Prostate gland (tissue), 2 donors: ENCODE measurements around the gene CNST.

Experiments used
- POLR2A ChIP-seq: fragments of 450-650 bp; IDR thresholded peaks from one replicate; pipeline ENCODE4 v1.6.1; 2016; ENCODE audit warnings: antibody characterized with exemption, mild to moderate bottlenecking
- TF ChIP-seq, protein P1 (sequence below), 4 experiments: fragments of 200-600 bp in 2 of 4; fragments of 450-650 bp in 2 of 4; sonication (generic) in 2 of 4; IDR thresholded peaks; 1 replicate in 3 of 4; 2 replicates in 1 of 4; pipeline ENCODE4 v1.5.1; 2016 to 2019; ENCODE audit warnings: antibody characterized with exemption in 4 of 4, mild to moderate bottlenecking in 2 of 4, moderate library complexity in 2 of 4

DNA sequence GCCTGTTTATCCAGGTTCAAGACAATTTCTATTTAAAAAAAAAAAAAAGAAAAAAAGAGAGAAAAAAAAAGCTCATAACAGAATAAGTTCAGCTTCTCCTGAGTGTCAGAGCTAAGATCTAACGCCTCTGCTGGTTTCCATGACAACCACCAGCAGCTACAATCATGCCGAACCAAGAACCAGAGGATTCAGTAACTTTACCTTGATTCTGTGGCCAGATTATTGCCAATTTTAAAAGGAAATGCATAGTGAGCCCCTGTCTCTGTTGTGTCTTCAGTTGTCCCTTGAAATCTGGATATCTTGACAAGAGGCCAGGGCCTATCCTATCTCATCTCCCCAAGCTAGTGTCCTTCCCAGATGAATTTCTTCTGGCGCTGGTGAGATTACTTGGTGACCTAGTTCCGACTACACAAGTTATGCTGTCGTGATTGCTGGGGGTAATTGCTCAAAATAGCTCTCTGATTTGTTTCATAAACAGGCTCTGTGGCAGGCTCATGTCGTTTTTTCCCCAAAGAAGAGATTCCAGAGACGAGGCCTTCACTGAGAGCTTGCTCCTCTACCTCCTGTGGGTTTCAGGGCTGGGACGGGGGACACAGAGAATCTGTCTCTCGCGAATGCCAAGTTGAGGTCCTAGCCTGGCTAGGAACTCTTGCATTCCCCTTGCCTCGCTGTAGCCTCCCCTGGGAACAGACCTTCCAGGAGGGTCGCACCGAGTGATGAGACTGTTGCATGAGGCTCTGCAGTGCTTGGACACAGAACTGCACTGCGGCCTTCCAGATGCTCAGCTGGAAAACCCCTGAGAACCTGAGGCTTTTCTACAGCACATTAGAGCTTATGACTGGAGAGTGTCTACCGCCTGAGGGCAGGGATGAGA is 125.6 kb downstream of the CNST start:
- TF ChIP-seq, protein P1, sequence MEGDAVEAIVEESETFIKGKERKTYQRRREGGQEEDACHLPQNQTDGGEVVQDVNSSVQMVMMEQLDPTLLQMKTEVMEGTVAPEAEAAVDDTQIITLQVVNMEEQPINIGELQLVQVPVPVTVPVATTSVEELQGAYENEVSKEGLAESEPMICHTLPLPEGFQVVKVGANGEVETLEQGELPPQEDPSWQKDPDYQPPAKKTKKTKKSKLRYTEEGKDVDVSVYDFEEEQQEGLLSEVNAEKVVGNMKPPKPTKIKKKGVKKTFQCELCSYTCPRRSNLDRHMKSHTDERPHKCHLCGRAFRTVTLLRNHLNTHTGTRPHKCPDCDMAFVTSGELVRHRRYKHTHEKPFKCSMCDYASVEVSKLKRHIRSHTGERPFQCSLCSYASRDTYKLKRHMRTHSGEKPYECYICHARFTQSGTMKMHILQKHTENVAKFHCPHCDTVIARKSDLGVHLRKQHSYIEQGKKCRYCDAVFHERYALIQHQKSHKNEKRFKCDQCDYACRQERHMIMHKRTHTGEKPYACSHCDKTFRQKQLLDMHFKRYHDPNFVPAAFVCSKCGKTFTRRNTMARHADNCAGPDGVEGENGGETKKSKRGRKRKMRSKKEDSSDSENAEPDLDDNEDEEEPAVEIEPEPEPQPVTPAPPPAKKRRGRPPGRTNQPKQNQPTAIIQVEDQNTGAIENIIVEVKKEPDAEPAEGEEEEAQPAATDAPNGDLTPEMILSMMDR (IDR thresholded peaks at IDR 0.05): no peak
- TF ChIP-seq POLR2A: no peak
